Measurements from ENCODE around the gene CCDC83.
"Not testable (repeated sequence)": the region's sequence is repeated elsewhere in the genome, so short reads cannot be mapped to it uniquely, and the experiment has no call there.

CCDC83 gene

DNA sequence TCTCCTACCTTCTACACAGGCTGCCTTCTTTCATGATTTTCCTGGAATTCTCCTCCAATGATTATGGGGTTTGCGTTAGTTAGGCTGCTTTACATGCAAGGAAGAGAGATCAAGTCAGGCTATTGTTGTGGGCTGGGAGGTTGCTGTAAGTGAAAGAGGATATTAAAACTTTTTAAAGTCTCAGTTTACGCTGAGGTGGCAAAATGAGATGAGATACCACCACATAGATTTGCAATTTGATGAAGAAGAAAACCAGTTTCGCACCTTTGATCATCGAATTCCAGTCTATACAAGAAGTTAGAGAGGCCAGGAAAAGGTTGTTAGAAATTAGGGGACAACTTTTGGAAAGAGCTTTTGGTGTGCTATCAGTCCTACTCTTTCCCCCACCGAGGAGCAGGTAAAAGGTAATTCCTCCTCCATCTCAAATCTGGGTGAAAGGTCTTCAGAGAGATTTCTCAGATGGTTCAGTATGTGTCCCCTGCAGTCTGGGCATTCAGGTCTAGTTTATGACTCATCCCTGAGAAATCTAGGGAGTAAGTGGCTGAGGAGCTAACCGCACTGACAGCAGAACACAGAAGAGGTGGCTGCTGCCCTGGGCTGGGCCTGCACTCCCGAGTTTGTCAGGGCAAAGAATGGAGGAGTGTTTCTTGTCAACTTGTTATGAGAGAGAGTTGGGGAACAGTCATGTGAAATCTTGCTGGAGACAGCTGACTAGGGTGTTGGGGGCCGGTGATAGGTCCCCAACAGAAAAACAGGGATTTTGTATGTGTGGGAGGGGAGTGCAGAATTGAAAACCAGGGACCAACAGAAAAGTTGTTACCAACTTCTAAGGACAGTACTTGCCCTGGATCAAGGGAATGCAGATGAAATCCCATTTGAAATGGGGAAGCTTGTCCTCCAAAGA, 34.7 kb downstream of the CCDC83 start:
- DNase-seq, result no peak

DNA sequence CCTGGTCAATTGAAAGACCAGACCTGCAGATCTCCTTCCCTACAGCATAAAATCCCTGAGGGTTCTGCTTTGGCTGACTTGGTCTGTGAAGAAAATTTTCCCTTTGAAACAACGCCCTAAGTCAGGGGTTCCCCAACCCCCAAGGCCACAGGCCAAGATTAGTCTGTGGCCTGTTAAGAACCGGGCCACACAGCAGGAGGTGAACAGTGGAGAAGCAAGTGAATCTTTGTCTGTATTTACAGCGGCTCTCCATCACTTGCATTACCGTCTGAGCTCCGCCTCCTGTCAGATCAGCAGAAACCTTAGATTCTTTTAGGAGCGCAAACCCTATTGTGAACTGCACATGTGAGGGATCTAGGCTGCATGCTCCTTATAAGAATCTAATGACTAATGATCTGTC, 38.2 kb downstream of the CCDC83 start:
- DNase-seq, result no peak

DNA sequence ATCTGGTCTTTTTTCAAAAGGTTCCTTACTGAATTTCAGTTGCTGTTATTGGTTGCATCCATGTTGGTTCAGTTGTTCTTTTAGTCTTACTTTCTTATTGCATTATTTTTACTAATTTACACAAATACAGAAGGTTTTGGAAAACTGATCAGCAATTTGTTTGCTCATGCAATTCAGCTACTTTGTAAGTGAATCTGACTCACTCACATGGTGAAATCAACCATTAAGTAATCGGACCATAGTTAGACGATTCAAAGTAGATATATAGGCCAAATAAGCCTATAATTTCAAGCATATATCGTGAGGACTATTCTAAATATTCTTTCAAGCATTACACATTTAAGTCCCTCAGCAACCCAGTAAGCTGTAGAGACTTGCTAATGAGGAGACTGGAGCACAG, 41.7 kb downstream of the CCDC83 start:
- no peak for DNase-seq

DNA sequence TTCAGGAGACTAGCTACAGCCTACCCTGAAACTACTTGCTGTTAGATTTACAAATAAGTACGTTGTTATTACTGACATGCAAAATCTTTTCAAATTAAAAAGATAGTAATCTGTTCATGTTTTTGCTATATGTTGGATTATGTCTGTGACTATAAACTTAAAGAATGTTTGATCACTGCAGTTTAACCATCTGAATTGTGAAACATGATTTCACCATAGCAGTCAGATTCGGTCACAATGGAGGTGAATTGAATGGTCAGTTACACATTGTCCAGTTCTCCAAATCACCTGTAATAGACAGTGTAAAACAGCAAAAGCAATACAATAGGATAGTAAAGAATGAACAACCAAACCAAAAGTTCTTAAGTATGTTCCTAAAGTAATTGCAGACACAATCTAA, 43.3 kb downstream of the CCDC83 start:
- DNase-seq, result no peak

DNA sequence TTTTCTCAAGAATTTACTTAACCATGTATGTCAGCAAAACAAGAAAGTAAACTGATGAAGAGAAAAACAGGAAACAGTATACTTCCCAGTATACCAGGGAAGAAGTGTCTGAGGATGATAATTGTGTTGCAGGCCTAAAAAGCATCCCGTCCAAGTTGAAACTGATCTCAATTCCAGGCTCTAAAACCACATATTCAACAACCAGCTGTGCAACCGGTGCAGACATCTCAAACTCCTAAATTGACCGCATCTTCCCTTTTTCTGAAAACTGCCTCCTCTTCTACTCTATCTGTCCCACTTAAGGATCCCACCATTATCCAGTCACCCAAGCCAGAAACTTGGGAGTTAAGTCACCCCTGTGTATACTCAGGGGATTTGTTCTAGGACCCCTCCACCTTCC, 47.2 kb downstream of the CCDC83 start:
- no peak for DNase-seq

DNA sequence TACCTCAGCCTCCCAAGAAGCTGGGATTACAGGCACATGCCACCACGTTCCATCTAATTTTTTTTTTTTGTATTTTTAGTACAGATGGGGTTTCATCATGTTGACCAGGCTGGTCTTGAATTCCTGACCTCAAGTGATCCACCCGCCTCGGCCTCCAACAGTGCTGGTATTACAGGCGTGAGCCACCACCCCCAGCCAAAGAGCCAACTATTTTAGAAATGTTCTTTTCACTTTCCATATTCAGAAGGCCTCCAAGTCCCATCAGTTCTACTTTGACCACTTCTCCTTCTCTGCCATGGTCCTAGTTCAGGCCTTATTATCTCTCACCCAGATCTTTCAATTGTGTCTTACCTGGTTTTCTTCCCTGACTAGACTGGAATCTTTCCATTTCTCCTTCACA, 48.2 kb downstream of the CCDC83 start:
- DNase-seq, result no peak

DNA sequence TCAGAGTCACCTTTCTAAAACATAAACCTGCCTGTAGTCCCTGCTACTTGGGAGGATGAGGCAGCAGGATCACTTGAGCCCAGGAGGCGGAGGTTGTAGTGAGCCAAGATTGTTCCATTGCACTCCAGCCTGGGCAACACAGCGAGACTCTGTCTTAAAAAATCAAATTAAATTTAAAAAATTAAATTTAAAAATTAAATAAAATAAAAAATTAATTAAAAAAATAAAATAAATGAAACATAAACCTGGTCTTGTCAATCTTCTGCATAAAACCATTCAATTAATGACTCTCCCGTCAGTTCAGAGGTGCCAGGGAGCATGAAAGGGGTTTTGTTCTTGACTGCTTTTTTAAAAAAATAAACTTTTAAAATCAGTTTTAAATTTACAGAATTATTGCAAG, 48.6 kb downstream of the CCDC83 start:
- DNase-seq, result no peak

DNA sequence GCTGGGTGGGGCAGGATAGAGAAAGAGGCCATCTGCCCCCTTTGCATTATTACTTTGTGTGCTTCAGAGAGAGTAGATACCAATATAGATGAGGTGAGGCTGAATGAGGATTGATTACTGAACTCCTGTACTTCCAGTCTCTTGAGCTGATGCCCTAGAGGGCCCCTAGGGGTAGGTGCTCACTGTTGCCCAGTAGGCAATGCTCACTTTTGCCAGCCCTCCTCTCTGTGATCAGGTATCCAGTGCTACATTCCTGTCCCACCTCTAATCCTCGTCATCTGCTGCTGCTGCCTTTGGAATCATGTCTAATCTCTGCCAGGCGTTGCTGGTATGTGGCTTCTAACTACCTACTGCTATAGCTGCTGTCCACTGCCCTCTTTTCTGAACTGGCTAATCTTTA, 57.2 kb downstream of the CCDC83 start:
- DNase-seq, result no peak

DNA sequence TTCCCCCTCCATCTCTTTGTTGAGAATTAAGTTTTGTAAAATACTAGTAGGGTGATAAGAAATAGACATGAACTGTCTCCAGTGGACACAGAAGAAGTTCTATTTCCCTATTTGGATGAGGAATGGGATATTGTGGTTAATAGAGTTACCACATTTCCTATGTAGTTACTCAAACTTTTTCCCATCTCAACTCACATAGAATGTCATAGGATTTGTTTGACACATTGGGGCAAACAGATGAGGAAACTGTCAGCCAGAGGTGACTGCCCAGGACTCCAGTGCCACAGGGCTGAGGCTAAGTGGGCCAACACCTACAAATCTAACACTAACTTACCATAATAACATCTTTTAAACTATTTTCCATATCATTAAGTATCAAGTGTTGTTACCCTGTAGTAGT, 58.3 kb downstream of the CCDC83 start:
- DNase-seq, result no peak

DNA sequence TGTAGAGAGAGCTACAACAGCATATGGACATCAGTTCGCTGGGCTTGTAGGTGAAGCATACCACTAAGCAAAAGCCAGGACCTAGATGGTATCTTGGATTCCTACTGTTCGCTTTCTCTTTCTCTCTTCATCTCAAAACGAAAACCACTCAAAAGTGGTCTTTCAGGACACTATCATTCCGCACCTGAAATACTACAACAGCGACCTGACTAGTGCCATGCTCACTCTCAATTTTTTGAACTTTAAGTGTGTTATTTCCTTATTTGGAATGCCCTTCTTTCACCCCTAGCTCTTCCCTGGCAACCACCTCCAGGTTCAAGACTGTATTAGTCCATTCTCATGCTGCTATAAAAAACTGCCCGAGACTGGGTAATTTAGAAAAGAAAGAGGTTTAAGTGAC, 59.2 kb downstream of the CCDC83 start:
- no peak for DNase-seq

DNA sequence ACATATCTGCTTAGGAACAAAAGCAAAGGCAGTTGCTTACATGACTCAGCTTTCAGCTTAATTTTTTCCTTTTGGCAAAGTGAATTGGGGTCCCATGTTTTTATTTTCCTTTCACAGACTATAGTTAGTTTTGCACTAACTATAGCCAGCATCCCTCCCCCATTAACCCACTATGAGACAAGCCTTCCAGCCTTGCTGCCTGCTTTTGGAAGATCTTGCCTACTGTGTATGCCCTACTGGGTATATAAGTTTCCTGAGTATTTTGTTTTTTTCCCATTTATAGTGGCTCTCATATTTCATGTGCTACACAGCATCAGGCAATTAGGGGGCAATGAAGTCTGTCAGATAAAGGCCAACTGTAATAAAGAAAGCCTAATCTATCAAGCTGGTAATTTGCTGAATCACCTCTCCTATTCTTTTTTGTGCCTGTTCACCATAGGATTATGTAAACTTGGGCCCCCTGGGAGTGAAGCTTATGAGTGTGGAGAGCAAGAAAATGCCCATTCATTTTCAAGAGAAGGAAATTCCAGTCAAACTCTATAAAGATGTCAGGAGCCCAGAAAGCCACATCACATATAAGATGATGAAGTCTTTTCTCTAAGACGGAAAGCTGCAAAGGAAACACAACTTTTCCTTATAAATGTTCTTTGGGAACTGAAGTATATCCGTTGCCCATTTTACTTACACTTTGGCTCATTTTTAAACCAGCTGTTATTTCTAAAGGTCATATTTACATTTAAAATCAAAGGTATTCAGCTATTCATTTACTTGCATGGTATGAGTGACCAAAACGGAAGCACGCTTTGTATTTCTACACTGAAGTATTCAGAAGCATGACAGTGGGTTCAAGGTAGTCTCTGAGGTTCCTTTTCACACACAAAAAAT, 64.0 kb downstream of the CCDC83 start:
- no peak for DNase-seq

DNA sequence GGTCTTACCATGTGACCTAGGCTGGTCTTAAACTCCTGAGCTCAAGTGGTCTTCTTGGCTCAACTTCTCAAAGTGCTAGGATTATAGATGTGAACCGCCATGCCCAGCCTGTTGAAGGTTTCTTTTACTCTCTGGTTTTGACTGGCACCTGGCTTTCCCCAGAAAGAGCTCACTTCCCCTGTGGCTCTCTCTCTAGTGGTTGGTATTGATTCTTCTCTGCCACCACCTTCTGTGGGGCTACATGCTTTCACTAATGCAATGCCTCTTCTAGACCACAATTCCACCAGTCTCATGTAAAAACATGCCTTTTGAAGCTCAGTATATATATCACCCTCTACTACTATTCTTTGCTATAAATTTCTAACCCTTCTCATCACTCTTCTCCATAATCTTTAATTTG, 67.2 kb downstream of the CCDC83 start:
- DNase-seq, result peak in 1 of 2 experiments; percentile 19

DNA sequence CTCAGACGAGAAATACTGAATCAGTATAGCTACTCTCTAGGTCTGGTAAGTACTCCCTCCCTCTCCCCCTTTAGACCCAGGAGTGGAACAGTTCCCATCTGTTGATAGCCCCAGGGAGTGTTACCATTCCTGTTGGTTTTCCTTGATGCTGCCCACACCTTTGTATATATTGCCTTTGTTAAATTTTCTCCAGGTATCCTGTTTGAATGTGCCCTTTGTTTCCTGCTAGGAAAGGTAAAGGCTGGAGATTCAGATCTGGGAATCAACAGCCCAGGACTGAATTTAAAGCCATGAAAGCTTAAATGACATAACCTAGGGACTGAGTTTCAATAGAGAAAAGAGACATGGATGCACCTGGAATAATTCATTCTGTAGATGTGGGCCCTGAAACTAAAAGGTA, 68.3 kb downstream of the CCDC83 start:
- no peak for DNase-seq

DNA sequence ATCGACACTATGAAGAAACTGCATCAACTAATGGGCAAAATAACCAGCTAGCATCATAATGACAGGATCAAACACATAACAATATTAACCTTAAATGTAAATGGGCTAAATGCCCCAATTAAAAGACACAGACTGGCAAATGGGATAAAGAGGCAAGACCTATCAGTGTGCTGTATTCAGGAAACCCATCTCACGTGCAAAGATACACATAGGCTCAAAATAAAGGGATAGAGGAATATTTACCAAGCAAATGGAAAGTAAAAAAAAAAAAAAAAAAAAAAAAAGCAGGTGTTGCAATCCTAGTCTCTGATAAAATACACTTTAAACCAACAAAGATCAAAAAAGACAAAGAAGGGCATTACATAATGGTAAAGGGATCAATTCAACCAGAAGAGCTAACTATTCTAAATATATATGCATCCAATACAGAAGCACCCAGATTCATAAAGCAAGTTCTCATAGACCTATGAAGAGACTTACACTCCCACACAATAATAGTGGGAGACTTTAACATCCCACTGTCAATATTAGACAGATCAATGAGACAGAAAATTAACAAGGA, 71.6 kb downstream of the CCDC83 start:
- DNase-seq, result not testable (repeated sequence)

DNA sequence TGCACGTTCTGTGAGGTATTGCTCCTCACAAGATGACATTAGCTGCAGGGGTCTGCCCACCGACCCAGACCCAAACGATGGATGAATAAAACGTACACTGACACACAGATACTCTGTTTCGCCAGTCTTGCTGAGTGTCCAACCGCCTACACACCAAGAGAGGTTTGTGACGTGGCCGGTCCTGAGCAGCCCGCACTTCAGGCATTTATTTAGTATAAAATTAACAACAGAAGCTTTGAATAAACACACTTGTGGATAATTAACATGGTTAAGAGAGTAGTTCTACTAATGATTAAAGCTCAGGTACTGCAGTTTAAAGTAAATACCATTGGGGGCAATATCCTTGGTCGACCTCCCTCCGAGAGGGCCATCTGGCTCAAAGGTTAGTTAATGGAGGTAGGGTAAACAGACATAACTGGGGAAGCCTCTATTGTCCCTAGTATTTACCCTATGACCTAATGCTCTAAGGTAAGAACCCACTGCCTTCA, 75.7 kb downstream of the CCDC83 start:
- DNase-seq, result no peak

DNA sequence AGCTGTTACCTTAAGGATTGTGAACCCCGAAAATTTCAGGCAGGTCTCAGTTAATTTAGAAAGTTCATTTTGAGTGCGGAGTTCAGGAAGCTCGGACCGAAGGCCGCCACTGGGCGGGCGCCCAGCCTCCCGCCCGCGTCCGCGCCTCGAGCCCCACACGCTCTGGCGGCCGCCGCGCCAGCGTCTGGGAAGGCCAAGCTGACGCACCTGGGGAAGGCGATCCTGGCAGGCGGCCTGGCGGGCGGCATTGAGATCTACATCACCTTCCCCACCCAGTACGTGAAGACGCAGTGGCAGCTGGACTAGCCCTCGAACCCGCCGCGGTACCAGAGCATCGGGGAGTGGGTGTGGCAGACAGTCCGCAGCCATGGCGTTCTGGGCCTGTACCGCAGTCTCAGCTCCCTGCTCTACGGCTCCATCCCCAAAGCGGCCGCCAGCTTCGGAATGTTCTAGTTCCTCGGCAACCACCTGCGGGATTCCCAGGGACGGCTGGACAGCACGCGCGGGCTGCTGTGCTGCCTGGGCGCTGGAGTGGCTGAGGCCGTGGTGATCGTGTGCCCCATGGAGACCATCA, 79.5 kb downstream of the CCDC83 start:
- DNase-seq, result no peak

DNA sequence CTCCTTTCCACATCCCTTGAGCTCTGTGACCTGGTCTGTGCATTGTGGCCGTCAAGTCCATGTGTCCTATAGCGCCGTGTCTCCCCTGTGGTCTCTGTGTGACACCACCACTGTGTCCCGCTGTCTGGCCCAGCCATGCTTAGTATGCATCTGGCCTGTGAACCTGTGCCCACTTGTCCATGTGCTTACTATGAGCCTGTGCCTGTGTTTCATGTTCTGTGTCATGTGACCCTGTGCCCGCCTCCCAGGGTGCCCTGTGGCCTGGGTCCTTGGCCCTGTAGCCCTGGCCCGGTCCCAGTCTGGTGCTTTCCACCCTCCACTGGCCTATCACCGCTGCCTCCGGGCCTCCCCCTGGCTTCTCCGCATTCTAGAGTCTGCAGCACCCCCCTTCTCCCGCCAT, 80.6 kb downstream of the CCDC83 start:
- DNase-seq, result no peak

DNA sequence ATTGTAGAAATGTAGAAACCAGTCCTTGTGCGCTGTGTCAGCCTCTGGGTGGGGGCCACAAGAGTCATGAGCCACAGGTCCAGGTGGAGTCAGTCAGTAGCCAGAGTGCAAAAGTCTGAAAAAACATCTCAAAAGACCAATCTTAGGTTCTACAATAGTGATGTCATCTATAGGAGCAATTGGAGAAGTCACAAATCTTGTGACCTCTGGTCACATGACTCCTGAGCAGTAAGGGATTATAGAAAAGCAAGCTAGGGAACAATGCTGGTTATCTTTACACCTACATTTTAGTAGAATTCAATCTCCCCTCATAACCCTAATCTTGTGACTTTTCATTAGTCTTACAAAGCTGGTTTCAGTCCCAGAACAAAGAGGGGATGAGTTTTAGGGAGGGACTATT, 82.7 kb downstream of the CCDC83 start:
- DNase-seq, result no peak

DNA sequence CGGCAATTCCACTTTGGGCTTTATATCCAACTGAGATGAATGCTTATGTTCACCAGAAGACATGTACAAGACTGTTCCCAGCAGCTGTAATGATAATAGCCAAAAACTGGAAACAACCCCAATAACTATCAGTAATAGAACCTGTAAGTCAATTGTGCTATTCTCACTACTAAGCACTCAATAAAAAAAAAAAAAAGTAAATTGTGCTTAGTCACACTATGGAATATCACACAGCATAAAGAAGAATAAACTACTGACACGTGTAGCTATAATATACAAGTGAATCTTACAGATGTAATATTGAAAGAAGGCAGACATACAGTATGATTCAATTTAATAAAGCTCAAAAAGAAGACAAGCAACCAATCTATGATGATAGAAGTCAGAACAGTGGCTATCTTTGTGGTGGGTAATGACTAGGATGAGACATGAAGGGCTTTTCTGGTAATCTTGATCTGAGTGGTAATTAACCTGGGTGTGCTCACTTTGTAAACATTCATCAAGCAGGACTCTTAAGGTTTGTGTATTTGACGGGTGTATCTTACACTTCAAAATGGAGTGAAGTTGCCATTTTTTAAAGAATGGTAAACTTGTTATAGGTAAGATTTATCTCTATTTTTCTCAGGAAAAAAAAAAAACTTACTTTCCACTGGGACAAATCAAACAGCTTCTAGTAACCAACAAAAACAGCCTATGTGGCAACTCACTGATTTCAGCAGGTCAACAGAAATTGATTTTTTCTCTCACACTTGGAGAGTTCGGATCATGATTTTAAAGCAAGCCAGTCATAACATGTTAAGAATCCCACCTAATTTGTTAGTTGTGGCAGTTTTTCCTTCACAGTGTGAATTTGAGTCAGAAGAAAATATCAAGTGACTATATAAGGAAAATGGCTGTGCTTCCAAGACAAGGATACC, 84.2 kb downstream of the CCDC83 start:
- DNase-seq, result no peak

DNA sequence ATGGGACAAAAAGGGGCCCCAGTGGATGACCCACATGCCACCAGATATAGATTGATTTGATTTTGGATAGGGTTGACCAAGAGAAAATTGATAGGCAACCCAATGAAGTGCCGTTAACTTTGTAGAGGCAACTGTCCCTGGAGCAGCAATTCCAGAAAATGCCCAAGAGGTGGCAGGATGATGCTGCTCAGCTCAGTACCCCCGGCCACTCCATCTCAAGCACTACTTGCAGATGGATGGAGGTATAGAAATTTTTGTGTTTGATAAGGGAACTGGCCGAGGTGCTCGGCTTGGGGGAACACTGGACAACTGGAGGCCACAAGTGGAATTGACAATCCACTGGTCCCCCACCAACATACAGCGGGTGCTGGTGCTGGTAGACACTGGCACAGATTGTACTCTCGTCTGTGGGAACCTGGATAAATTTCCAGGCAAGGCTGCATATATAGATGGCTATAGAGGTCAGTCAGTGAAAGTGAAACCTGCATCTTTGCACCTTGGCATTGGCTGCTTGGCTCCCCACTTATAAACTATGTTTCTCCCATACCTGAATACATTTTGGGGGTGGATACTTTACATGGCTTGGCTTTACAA, 86.3 kb downstream of the CCDC83 start:
- peak; percentile 53 to 64 for DNase-seq

DNA sequence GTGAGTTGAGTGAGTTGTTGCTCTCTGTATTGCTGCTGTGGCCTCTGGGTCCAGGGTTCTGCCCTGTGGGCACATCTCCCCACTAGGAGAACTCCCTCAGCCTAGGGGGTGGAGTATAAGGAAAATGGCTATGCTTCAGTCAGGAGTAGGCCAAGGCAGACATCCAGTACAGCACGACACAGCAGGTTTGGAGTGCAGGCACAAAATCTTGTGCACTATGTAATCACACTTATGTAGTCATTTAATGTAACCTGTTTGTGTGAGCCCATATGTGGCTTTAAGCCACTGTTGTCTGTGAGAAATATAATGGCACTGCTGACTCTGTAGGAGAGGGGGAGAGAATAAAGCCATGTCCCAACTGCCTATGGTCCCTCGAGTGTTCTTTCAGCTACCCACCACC, 90.1 kb downstream of the CCDC83 start:
- DNase-seq, result no peak

DNA sequence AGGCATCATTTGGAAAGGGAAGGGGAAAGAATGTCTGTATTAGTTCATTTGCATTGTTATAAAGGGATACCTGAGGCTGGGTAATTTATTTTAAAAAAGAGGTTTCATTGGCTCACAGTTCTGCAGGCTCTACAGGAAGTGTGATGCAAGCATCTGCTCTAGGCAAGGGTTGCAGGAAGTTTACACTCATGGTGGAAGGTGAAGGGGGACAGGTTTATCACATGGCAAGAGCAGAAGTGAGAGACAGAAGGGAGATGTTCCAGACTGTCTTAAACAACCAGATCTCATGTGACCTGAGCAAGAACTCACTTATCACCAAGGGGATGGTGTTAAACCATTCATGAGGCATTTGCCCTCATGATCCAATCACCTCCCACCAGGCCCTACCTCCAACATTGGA, 90.6 kb downstream of the CCDC83 start:
- no peak for DNase-seq

Measured in activated T-cell treated with anti-CD3 and anti-CD28 coated beads, Interleukin-2, amount 50 U/mL, for 48 hours (primary cell).